Aorta (tissue), 5 donors: ENCODE results near the gene TESPA1. TPM values are rescaled to one million over a fixed set of nuclear protein-coding genes. Genes with fewer than 3 reads are reported as not detected.
A peak's percentile ranks its signal among the peaks of the same experiment; 100 is the strongest.

ENCODE experiments used
- ATAC-seq: fragments of 200-7000 bp; cut with Tn5 transposase; one replicate; pipeline ENCODE4 v1.9.1; 2022; ENCODE audit warnings: moderate library complexity; ENCODE audit not compliant: low FRiP score
- DNase-seq, 2 donors: peaks; one replicate each; pipeline ENCODE4 v3.0.0-alpha.2; 2020
- H3K27ac ChIP-seq, 2 donors: one replicate each; pipeline ENCODE4 v1.5.1; 2013; ENCODE audit warnings: low read length in 2 of 2, mild to moderate bottlenecking in 2 of 2, moderate library complexity in 2 of 2, control low read depth in 1 of 2, inconsistent platforms in 1 of 2, low read depth in 1 of 2
- H3K27me3 ChIP-seq, 2 donors: one replicate each; pipeline ENCODE4 v1.6.1; 2013; ENCODE audit warnings: control low read depth in 1 of 2, low read length in 1 of 2, mild to moderate bottlenecking in 1 of 2, moderate library complexity in 1 of 2; ENCODE audit not compliant: insufficient read depth in 2 of 2, control insufficient read depth in 1 of 2
- H3K36me3 ChIP-seq, 2 donors: one replicate each; pipeline ENCODE4 v1.6.1; 2013; ENCODE audit warnings: control low read depth in 1 of 2, low read length in 1 of 2, mild to moderate bottlenecking in 1 of 2; ENCODE audit not compliant: insufficient read depth in 2 of 2, control insufficient read depth in 1 of 2
- H3K4me1 ChIP-seq, 2 donors: one replicate each; pipeline ENCODE4 v1.6.1; 2013; ENCODE audit warnings: low read length in 2 of 2, control low read depth in 1 of 2, mild to moderate bottlenecking in 1 of 2, moderate library complexity in 1 of 2; ENCODE audit not compliant: insufficient read depth in 2 of 2, control insufficient read depth in 1 of 2
- H3K4me3 ChIP-seq, 2 donors: one replicate each; pipeline ENCODE4 v1.5.1; 2013; ENCODE audit warnings: low read length in 2 of 2, control low read depth in 1 of 2, mild to moderate bottlenecking in 1 of 2
- H3K9me3 ChIP-seq: one replicate; pipeline ENCODE4 v1.6.1; 2013; ENCODE audit warnings: mild to moderate bottlenecking, low read length; ENCODE audit not compliant: control insufficient read depth
- whole genome bisulfite sequencing, 2 donors: extraction: QIAGEN DNeasy Blood & Tissue Kit; methylation state at CpG; one replicate each; pipeline ENCODE4 v1.1.7; 2013; 5-methylcytosine and 5-hydroxymethylcytosine counted together
- intact Hi-C, 2 donors: fragments of 100-400 bp; cut with DNase I; formaldehyde crosslinking; loops; one replicate each; pipeline versions ENCODE4 v1.14.2 to v1.15.0; 2022
- polyA plus RNA-seq, 2 donors: library from polyadenylated mRNA; stranded (reverse); fragments of 200-250 nt; gene quantifications; one replicate each; pipeline ENCODE4 v1.2.3, GENCODE V29; 2013
- total RNA-seq, 2 donors: library from RNA; stranded (reverse); fragmentation: NEBNext Ultra II Directional; extraction: Animal tissue kit (Norgen Biotek cat#: 25700); gene quantifications; one replicate each; pipeline ENCODE4 v1.2.1, GENCODE V29; 2021
- donor health status: healthy with polysubstance abuse.
- donor health status: Bipolar disorder and iron deficiency.
- donor health status: DM: no; HTN: no; CAD: no.
- donor health status: DM: no; HTN: no; CAD: no.
- donor health status: DM: yes; HTN: yes; CAD: no.

The TESPA1 gene
- total and polyA plus RNA-seq, 4 donors: 0.26 to 2.1 (median 1.0) TPM

GRCh38 chr12:55001198-55001868, 16.8 kb upstream of the TESPA1 start:
- no peak for DNase-seq

DNA sequence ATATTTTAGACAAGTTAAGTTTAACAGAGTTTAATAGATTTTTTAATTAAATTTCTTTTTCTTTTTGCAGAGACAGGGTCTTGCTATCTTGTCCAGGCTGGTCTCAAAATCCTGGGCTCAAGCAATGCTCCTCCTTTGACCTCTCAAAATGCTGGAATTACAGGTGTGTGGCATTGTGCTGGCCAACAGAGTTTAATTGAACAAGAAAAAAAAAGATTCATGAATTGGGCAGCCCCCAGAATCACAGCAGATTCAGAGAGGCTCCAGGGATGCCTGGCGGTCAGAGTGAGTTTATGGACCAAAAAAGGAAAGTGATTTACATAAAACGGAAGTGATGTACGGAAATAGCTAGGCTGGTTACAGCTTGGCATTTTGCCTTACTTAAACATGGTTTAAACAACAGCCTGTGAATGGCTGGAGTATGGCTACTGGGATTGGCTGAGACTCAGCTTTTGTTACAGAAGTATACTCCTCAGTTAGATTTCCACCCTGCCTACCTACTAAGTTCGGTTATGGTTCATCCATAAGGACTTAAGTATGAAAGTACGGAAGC, 14.5 kb upstream of the TESPA1 start:
- Histone ChIP-seq H3K36me3 (no peaks in the 10 kb centered on the region), H3K4me3 (no peak overlapping the region), H3K27me3 (peaks cover 0 to 2% of the 10 kb centered on the region in 2 donors), H3K4me1 (no peaks in the 10 kb centered on the region), H3K27ac (no peak overlapping the region), H3K9me3 (no peaks in the 10 kb centered on the region)
- ATAC-seq (no peak), DNase-seq (no peak)
- intact Hi-C loops: loop anchor here in 1 of 2 donors (10.0 kb wide), 1 partner anchor 616 kb away; no protein-coding TSS in a partner anchor
- WGBS, 2 donors: 48 to 51% methylated on average over 5 of the region's 5 CpGs

More at GRCh38 chr12:55001198-55001868, 16.8 kb upstream of the TESPA1 start:
- no peaks in the 10 kb centered on the region for H3K4me1 ChIP-seq
- ATAC-seq: no peak
- no peaks in the 10 kb centered on the region for H3K36me3 ChIP-seq
- H3K27me3 ChIP-seq: no peaks in the 10 kb centered on the region
- 75 to 83% methylated on average over 4 of the region's 4 CpGs for WGBS, 2 donors
- H3K4me3 ChIP-seq: no peak overlapping the region
- intact Hi-C loops: no loop called here
- H3K9me3 ChIP-seq: peaks cover 4% of the 10 kb centered on the region
- no peak overlapping the region for H3K27ac ChIP-seq

DNA sequence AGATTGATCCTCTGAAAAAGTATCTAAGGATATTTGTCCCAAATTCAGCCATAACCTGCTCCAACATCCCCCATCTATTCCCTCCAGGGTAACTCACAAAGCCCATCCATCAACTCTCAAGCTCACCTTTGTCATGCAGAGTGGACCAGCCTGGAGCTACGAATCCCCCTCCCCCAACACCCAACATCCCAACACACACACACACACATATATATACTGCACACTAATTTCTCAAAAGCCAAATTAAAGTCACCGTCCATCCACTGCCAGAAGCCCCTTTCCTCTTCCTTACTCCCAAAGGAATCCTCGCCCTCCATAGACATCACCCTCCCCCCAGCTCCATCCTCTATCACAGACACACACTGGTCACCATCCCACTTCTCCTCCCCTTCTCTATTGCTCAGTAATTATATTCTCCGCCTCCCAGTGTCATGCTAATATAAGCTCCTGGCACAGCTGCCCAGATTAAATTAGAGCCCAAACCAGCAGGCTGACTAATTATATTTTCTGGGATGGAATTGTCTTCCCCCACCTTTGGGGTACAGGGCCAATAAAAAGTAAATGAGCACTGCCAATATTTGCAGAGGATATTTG, 13.5 kb upstream of the TESPA1 start:
- no peaks in the 10 kb centered on the region for H3K36me3 ChIP-seq
- ATAC-seq: no peak
- intact Hi-C loops: loop anchor here in 1 of 2 donors (10.0 kb wide), 1 partner anchor 617 kb away; no protein-coding TSS in a partner anchor
- no peak for DNase-seq
- 58 to 66% methylated on average over 4 of the region's 4 CpGs for WGBS, 2 donors
- H3K27me3 ChIP-seq: peaks cover 0 to 2% of the 10 kb centered on the region in 2 donors
- H3K27ac ChIP-seq: no peak overlapping the region
- H3K4me3 ChIP-seq: no peak overlapping the region
- no peaks in the 10 kb centered on the region for H3K9me3 ChIP-seq
- no peaks in the 10 kb centered on the region for H3K4me1 ChIP-seq

GRCh38 chr12:54996205-54996604, 11.6 kb upstream of the TESPA1 start:
- DNase-seq (no peak), ATAC-seq (no peak)
- intact Hi-C loops: loop anchor here in 1 of 2 donors (10.0 kb wide), 1 partner anchor 619 kb away; no protein-coding TSS in a partner anchor
- H3K27ac ChIP-seq: no peak overlapping the region
- no peak overlapping the region for H3K4me3 ChIP-seq
- H3K27me3 ChIP-seq: peaks cover 0 to 2% of the 10 kb centered on the region in 2 donors
- no peaks in the 10 kb centered on the region for H3K36me3 ChIP-seq
- no peaks in the 10 kb centered on the region for H3K4me1 ChIP-seq
- no peaks in the 10 kb centered on the region for H3K9me3 ChIP-seq
- WGBS, 2 donors: 50 to 56% methylated on average over 5 of the region's 5 CpGs

DNA sequence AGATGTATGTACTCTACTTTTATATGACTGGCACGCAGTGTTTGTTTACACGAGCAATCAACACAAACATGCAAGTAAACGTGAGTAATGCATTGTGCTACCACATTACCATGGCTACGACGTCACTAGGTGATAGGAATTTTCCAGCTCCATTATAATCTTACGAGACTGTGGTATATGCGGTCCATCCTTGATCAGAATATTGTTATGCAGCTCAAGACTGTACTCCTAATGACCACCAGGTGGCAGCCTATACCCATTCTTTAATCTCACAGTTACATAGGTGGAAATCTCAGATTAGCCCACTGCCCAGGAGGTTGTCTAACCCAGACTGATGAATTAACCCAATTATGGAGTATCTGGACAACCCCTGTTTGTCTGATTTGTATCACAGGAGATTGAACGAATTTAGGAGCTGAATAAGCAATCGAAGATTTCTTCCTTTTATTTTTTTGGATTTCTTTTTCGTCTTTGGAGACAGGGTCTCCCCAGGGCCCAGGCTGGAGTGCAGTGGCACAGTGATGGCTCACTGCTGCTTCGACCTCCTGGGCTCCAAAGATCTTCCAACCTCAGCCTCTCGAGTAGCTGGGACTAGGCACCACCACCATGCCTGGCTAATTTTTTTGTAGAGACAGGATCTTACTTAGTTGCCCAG, 8.7 kb upstream of the TESPA1 start:
- 16 to 19% methylated on average over 12 of the region's 12 CpGs for WGBS, 2 donors
- H3K4me3 ChIP-seq: no peak overlapping the region
- no peaks in the 10 kb centered on the region for H3K4me1 ChIP-seq
- no peaks in the 10 kb centered on the region for H3K9me3 ChIP-seq
- intact Hi-C loops: loop anchor here (2.0 to 10.0 kb wide), 3 partner anchors 79 to 621 kb away; no protein-coding TSS in a partner anchor
- H3K27ac ChIP-seq: no peak overlapping the region
- ATAC-seq (peak; percentile 77), DNase-seq (no peak)
- no peaks in the 10 kb centered on the region for H3K36me3 ChIP-seq
- peaks cover 0 to 2% of the 10 kb centered on the region in 2 donors for H3K27me3 ChIP-seq

- Histone ChIP-seq H3K27me3 (peaks cover 0 to 2% of the 10 kb centered on the region in 2 donors), H3K36me3 (no peaks in the 10 kb centered on the region), H3K4me3 (no peak overlapping the region), H3K9me3 (no peaks in the 10 kb centered on the region), H3K4me1 (no peaks in the 10 kb centered on the region), H3K27ac (no peak overlapping the region)
- no peak for DNase-seq
- intact Hi-C loops: loop anchor here (2.0 to 10.0 kb wide), 3 partner anchors 80 to 623 kb away; no protein-coding TSS in a partner anchor
- ATAC-seq: no peak
- whole genome bisulfite sequencing, 2 donors: 81 to 82% methylated on average over 5 of the region's 5 CpGs
Measured at GRCh38 chr12:54991991-54992375, 7.4 kb upstream of the TESPA1 start.

DNA sequence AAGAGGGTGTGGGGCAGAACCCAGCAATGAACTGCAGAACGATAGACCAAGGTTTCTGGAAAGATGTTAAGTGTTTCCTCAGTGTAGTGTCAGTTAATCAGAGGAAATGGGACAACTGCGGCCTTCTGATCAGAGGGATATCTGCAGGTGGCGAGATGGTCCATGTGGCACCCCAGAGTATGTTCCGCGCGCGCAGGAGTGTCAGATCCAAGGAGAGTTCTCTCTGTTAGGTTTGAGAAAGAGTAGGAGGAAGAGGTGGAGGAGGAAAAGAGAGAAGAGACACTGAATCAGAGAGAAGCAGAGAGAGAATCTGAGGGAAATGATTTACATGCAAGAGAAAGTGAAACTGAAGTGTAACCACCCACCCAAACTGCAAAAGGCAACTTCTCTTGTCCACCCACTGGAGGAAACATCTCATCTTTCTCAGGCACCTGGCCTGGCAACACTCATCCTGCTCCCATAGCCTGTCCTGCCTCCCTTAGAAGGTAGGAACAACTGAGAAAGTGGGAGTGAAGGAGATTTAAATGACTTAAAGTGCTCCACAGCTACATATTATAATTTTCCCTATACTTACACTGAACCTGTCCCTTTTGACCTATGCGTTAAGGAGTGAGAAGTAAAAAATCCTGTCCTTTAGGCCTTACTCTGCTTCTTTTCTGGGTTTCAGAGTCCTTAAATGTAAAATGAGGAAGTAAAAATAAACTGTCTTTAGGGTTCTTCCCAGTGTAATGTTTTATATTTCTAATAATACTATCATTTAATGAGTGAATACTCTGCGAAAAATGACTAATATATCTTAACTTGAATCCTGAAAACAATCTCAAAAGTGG, 6.8 kb upstream of the TESPA1 start:
- Histone ChIP-seq H3K4me3 (no peak overlapping the region), H3K36me3 (no peaks in the 10 kb centered on the region), H3K27me3 (peaks cover 0 to 2% of the 10 kb centered on the region in 2 donors), H3K27ac (no peak overlapping the region), H3K9me3 (no peaks in the 10 kb centered on the region), H3K4me1 (no peaks in the 10 kb centered on the region)
- 88 to 90% methylated on average over 9 of the region's 9 CpGs for WGBS, 2 donors
- ATAC-seq (no peak), DNase-seq (no peak)
- intact Hi-C loops: loop anchor here (5.0 to 10.0 kb wide), 2 partner anchors 81 to 623 kb away; no protein-coding TSS in a partner anchor

DNA sequence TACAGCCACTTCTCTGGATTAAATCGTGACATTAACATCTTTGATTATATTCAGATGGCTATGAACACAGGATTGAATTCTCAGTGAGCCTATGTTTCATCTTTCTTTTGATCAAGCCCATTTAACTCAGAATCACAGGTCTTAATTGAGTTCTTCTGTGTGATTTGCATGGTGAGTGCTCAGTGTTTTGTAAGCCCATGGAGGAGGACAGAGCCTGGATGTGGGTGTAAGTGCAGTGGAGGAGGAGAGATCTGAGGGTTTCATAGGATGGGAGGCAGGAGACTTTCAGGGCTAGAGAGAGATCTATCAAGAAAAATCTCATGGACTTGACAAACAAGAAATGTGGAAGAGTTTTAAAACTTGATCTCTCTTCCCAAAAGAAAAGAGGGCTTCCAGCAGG, 5.3 kb upstream of the TESPA1 start:
- H3K9me3 ChIP-seq: no peaks in the 10 kb centered on the region
- DNase-seq (no peak), ATAC-seq (no peak)
- no peaks in the 10 kb centered on the region for H3K36me3 ChIP-seq
- no peaks in the 10 kb centered on the region for H3K4me1 ChIP-seq
- intact Hi-C loops: loop anchor here (5.0 to 10.0 kb wide), 2 partner anchors 82 to 625 kb away; no protein-coding TSS in a partner anchor
- no peaks in the 10 kb centered on the region for H3K27me3 ChIP-seq
- H3K27ac ChIP-seq: no peak overlapping the region
- 62 to 64% methylated on average over 1 of the region's 1 CpG for WGBS, 2 donors
- H3K4me3 ChIP-seq: no peak overlapping the region
